Heart right ventricle (tissue), 16 donors: ENCODE data around the gene GRIK3. TPM values are rescaled to one million over a fixed set of nuclear protein-coding genes. Genes with fewer than 3 reads are reported as not detected.

Experiments used
- ATAC-seq, 8 donors: fragments of 200-7000 bp; cut with Tn5 transposase; one replicate each; pipeline ENCODE4 v1.9.1; 2020; ENCODE audit warnings: mild to moderate bottlenecking in 8 of 8, moderate library complexity in 8 of 8, moderate number of reproducible peaks in 1 of 8
- DNase-seq, 2 donors: peaks; one replicate each; pipeline ENCODE4 v3.0.0-alpha.2; 2020
- H3K27ac ChIP-seq, 10 donors: fragments of 200-600 bp; sonication (generic) in 2 of 10; one replicate each; pipeline versions ENCODE4 v1.5.0 to v1.8.0; 2020 to 2022; ENCODE audit warnings: mild to moderate bottlenecking in 3 of 10
- H3K27me3 ChIP-seq, 7 donors: fragments of 200-600 bp; one replicate each; pipeline ENCODE4 v1.8.0; 2021 to 2022; ENCODE audit warnings: mild to moderate bottlenecking in 2 of 7
- H3K36me3 ChIP-seq, 9 donors: fragments of 200-600 bp; sonication (generic) in 1 of 9; one replicate each; pipeline versions ENCODE4 v1.5.0 to v1.8.0; 2020 to 2022; ENCODE audit warnings: mild to moderate bottlenecking in 2 of 9
- H3K4me1 ChIP-seq, 9 donors: fragments of 200-600 bp; sonication (generic) in 1 of 9; one replicate each; pipeline versions ENCODE4 v1.5.0 to v1.8.0; 2020 to 2022; ENCODE audit warnings: mild to moderate bottlenecking in 4 of 9
- H3K4me3 ChIP-seq, 10 donors: fragments of 200-600 bp; sonication (generic) in 2 of 10; one replicate each; pipeline versions ENCODE4 v1.5.0 to v1.8.0; 2020 to 2022; ENCODE audit warnings: mild to moderate bottlenecking in 7 of 10, moderate library complexity in 2 of 10
- H3K9me3 ChIP-seq, 11 donors: fragments of 200-600 bp in 10 of 11; sonication (generic) in 2 of 11; one replicate each; pipeline versions ENCODE4 v1.5.0 to v1.8.0; 2013 to 2022; ENCODE audit warnings: mild to moderate bottlenecking in 2 of 11, control low read depth in 1 of 11, moderate library complexity in 1 of 11
- WGBS, 2 donors: extraction: QIAGEN DNeasy Blood & Tissue Kit; methylation state at CpG; one replicate each; pipeline ENCODE4 v1.1.7; 2013; ENCODE audit warnings: inconsistent platforms in 1 of 2; 5-methylcytosine and 5-hydroxymethylcytosine counted together
- intact Hi-C, 10 donors: fragments of 100-400 bp; cut with DNase I; formaldehyde crosslinking; loops; one replicate each; pipeline versions ENCODE4 v1.11.1 to v1.14.2; 2022
- polyA plus RNA-seq, 2 donors: library from polyadenylated mRNA; stranded (reverse); fragments of 200-250 nt; gene quantifications; one replicate each; pipeline ENCODE4 v1.2.3, GENCODE V29; 2013
- total RNA-seq, 10 donors: library from RNA; stranded (reverse); fragmentation: NEBNext Ultra II Directional in 3 of 10; extraction: Animal tissue kit (Norgen Biotek cat#: 25700) in 3 of 10; gene quantifications; one replicate each; pipeline versions ENCODE4 v1.2.1 to v1.2.4, GENCODE V29; 2021 to 2023
- TF ChIP-seq, protein P1 (sequence below), 9 donors: fragments of 200-600 bp; sonication (generic) in 2 of 9; IDR thresholded peaks; one replicate each; pipeline versions ENCODE4 v1.5.0 to v1.8.0; 2021 to 2022; ENCODE audit warnings: antibody characterized with exemption in 9 of 9, mild to moderate bottlenecking in 5 of 9, moderate library complexity in 1 of 9
- donor health status: Arrhythmogenic right ventricular cardiomyopathy.
- donor health status: ischemic (EF 13 %, LVEDD 7.1; RV severe dilation, severe dysfunction).
- donor health status: healthy with polysubstance abuse.
- donor health status: DM: no; HTN: yes; CAD: no.
- donor health status: DM: no; HTN: no; CAD: no.
- donor health status: ischemic (EF 25% LVEDD 6.9; RV normal size, moderate dysfunction).
- donor health status: ischemic (EF 25% LVEDD 5.7; RV mildly dilated, moderate dysfunction).
- donor health status: healthy.
- donor health status: DM: yes; HTN: yes; CAD: no.
- donor health status: Ischemic cardiomyopathy.
- donor health status: ischemic (EF 35%, LVEDD 5.7; RV mildly dilated, moderate dysfunction).
- donor health status: nonischemic (EF 11% LVEDD 7.7; RV severe dilation, severe dysfunction).
- donor health status: DM: yes; HTN: yes; CAD: no.
- donor health status: PGD.
- donor health status: ischemic (EF 29% LVEDD 5.4; RV normal size, mild dysfunction).
- donor health status: nonischemic (EF 23%, LVEDD 6.1; RV moderate dilation, normal function).

Gene GRIK3
- total and polyA plus RNA-seq, 12 donors = 0.10 to 1.1 (median 0.27) TPM

DNA sequence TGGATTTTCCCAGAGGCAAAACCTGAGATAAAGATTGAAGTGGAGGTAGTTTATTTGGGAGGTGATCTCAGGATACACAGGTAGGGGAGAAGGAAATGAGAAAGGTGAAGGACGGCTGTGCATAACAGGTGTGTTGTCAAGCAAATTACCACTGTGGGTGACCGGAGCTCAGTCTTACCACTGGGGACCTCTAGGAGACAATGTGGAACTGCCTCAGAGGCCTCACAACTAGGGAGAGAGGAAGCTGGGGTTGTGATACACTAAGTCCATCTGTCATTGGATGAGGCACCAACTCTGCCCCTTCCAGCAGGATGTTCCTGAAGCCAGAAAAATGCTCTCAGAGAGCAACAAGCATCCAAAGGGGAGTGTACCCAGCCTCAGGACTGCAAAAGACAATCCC lies 32.6 kb downstream of the GRIK3 start:
- peaks cover 0 to 12% (median 4%) of the 10 kb centered on the region in 9 donors for H3K4me1 ChIP-seq
- no peak overlapping the region for H3K27ac ChIP-seq
- 57 to 70% methylated on average over 2 of the region's 2 CpGs for WGBS, 2 donors
- no peaks in the 10 kb centered on the region for H3K9me3 ChIP-seq
- intact Hi-C loops = no loop called here
- DNase-seq = no peak
- no peak overlapping the region for H3K4me3 ChIP-seq
- H3K36me3 ChIP-seq = no peaks in the 10 kb centered on the region
- peaks cover 0 to 8% (median 0%) of the 10 kb centered on the region in 7 donors for H3K27me3 ChIP-seq
- no peak for ATAC-seq
- TF ChIP-seq, protein P1, sequence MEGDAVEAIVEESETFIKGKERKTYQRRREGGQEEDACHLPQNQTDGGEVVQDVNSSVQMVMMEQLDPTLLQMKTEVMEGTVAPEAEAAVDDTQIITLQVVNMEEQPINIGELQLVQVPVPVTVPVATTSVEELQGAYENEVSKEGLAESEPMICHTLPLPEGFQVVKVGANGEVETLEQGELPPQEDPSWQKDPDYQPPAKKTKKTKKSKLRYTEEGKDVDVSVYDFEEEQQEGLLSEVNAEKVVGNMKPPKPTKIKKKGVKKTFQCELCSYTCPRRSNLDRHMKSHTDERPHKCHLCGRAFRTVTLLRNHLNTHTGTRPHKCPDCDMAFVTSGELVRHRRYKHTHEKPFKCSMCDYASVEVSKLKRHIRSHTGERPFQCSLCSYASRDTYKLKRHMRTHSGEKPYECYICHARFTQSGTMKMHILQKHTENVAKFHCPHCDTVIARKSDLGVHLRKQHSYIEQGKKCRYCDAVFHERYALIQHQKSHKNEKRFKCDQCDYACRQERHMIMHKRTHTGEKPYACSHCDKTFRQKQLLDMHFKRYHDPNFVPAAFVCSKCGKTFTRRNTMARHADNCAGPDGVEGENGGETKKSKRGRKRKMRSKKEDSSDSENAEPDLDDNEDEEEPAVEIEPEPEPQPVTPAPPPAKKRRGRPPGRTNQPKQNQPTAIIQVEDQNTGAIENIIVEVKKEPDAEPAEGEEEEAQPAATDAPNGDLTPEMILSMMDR (IDR thresholded peaks at IDR 0.05) = no peak

DNA sequence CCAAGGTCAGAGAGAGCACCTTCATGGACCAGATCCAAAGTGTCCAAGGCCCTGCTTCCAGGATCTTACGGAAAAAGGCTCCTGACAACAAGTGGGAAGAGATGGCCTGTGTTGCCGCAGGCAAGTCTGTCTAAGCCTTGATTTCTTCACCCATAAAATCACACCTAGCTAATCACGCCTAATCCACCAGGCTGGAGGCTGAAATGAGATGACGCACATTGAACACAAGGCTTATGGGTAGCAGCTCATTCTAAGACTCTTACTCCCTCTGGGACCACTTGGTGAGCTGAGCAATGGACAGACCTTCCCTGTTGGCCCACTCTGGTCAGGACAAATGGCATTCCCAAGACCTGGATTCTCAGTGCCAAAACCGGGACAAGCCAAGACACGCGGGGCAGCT lies 38.2 kb downstream of the GRIK3 start:
- Histone ChIP-seq H3K27me3 (peaks cover 0 to 26% (median 0%) of the 10 kb centered on the region in 7 donors), H3K4me3 (no peak overlapping the region), H3K9me3 (no peaks in the 10 kb centered on the region), H3K4me1 (no peaks in the 10 kb centered on the region), H3K27ac (no peak overlapping the region), H3K36me3 (no peaks in the 10 kb centered on the region)
- intact Hi-C loops = no loop called here
- DNase-seq (no peak), ATAC-seq (no peak)
- TF ChIP-seq, protein P1 (IDR thresholded peaks at IDR 0.05) = no peak
- 92 to 93% methylated on average over 7 of the region's 7 CpGs for WGBS, 2 donors

DNA sequence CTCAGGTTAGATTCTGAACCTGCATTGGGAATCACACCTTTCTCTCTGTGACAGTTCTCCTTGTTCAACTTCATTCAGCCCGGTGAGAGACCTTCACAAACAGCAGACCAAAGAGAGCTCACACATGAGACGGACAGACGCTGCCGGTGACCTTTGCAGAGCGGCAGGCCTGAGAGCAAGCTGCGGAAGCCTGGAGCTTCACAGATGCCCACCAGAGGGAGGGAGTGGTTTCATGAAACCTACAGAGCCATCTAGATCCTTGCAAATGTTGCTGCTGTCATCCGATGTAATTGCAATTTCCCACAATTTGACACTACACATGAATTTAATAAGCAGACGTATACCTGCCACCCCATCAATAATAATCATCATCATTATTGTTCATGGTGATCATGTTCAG lies 39.4 kb downstream of the GRIK3 start:
- Histone ChIP-seq H3K4me3 (no peak overlapping the region), H3K27me3 (peaks cover 0 to 36% (median 0%) of the 10 kb centered on the region in 7 donors), H3K4me1 (no peaks in the 10 kb centered on the region), H3K36me3 (no peaks in the 10 kb centered on the region), H3K9me3 (no peaks in the 10 kb centered on the region), H3K27ac (no peak overlapping the region)
- TF ChIP-seq, protein P1 (IDR thresholded peaks at IDR 0.05) = no peak
- no peak for DNase-seq
- ATAC-seq = no peak
- 62 to 65% methylated on average over 8 of the region's 8 CpGs for WGBS, 2 donors
- intact Hi-C loops = no loop called here

DNA sequence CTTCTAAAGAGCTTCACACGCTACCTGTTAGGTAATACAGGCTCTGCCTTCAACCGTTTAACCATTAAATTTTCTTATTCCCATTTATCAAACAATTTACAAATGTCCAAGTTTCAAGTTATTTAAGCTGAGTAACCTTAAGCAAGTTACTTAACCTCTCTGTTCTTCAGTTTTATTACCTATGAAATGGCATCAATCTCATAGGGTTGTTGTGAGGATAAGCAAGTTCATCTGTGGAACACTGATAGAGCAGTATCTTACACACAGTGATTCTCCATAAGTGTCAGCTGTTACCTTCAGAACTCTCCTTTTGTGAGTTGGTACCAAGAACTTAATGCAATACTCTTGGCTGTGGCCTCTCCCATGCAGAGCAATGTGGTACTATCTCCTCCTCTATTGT lies 40.0 kb downstream of the GRIK3 start:
- Histone ChIP-seq H3K36me3 (no peaks in the 10 kb centered on the region), H3K27ac (no peak overlapping the region), H3K9me3 (no peaks in the 10 kb centered on the region), H3K4me3 (no peak overlapping the region), H3K27me3 (peaks cover 0 to 38% (median 0%) of the 10 kb centered on the region in 7 donors), H3K4me1 (no peaks in the 10 kb centered on the region)
- ATAC-seq (no peak), DNase-seq (no peak)
- TF ChIP-seq, protein P1 (IDR thresholded peaks at IDR 0.05) = no peak
- intact Hi-C loops = no loop called here
- WGBS, 2 donors = 71 to 91% methylated on average over 2 of the region's 2 CpGs
